Left cardiac atrium (tissue), 4 donors: Measurements from ENCODE around the gene TRIM72. TPM values are rescaled to one million over a fixed set of nuclear protein-coding genes. Genes with fewer than 3 reads are reported as not detected.
"Not testable (repeated sequence)": the region's sequence is repeated elsewhere in the genome, so short reads cannot be mapped to it uniquely, and the experiment has no call there.

Experiments used
- ATAC-seq, 2 donors: fragments of 200-7000 bp; cut with Tn5 transposase; one replicate each; pipeline ENCODE4 v1.9.1; 2020; ENCODE audit warnings: mild to moderate bottlenecking in 2 of 2, moderate library complexity in 2 of 2
- DNase-seq: peaks from one replicate; pipeline ENCODE4 v3.0.0-alpha.2; 2020
- intact Hi-C, 2 donors: fragments of 100-400 bp; cut with DNase I; formaldehyde crosslinking; loops; one replicate each; pipeline versions ENCODE4 v1.14.1 to v1.15.1; 2022 to 2023
- total RNA-seq, 2 donors: library from RNA; stranded (reverse); fragmentation: NEBNext Ultra II Directional; extraction: Animal tissue kit (Norgen Biotek cat#: 25700); gene quantifications; one replicate each; pipeline ENCODE4 v1.2.1, GENCODE V29; 2021
- donor health status: DM: no; HTN: yes; CAD: no.
- donor health status: DM: no; HTN: yes; CAD: no; lungs with severe emphysema.
- donor health status: DM: yes; HTN: yes; CAD: no.
- donor health status: Dilated cardiomyopathy.

TRIM72 gene
- total RNA-seq, 2 donors from 2014 or later = 0.44 to 0.47 TPM

DNA sequence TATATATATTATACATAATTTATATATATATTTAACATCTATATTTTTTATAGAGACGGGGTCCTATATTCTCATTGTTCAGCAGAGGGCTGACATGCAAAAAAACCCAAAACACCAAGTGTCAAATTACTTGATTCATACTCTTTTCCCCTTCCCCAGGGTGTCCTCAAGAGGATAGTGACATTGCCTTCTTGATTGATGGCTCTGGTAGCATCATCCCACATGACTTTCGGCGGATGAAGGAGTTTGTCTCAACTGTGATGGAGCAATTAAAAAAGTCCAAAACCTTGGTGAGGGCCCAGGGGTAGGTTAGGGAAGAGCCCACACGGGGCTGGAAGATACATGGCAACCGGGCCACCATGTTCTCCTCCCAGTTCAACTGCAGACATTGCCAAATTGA lies 56.9 kb downstream of the TRIM72 start:
- ATAC-seq (no peak), DNase-seq (no peak)
- intact Hi-C loops = no loop called here

DNA sequence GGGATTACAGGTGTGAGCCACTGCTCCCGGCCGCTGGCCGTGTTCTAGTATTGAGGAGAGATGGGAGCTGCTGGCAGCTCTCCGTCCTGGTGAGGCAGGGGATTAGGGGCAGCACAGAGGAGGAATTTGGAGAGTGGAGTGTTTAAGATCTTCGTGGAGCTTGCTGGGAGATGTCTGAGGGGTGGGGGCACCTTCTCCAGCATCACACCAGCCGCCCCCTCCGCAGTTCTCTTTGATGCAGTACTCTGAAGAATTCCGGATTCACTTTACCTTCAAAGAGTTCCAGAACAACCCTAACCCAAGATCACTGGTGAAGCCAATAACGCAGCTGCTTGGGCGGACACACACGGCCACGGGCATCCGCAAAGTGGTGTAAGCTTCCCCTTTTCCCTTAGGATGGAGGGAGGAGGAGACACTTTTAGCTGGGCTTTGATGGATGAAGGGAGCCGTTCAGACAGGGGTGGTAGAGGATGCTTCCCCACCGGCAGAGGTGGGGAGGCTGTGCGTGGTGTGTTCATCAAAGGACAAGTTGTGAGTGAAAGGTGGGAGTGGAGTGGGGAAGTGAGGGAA lies 57.8 kb downstream of the TRIM72 start:
- DNase-seq (no peak), ATAC-seq (no peak)
- intact Hi-C loops = no loop called here

DNA sequence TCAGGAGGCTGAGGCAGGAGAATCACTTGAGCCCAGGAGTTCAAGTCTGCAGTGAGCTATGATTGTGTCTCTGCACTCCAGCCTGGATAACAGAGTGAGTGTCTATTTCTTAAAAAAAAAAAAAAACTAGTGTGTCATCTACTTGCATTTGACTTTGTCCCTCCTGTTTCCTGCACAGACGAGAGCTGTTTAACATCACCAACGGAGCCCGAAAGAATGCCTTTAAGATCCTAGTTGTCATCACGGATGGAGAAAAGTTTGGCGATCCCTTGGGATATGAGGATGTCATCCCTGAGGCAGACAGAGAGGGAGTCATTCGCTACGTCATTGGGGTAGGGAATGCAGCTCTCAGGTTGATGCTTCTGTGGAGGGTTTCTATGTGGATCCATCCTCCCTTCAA lies 59.3 kb downstream of the TRIM72 start:
- DNase-seq = no peak
- no peak for ATAC-seq
- intact Hi-C loops = no loop called here

DNA sequence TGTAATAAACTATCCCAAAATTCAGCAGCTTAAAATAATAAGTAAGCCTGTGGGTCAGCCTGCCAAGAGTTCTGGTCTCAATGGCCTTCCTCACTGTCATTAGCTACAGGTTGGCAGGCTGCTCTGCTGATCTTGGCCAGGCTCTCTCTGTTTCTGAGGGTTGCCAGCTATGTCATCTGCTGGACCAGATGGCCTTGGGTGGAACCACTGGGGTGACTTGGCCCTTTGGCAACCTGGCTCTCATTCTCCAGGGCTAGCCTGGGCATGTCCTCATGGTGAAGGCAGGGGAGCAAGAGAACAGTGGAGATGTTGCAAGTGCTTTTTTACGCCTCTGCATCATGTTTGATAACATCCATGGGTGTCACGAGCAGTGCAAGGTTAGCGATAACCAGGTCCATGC lies 59.8 kb downstream of the TRIM72 start:
- ATAC-seq = peak in 1 of 2 donors; percentile 63
- DNase-seq = no peak
- intact Hi-C loops = no loop called here

DNA sequence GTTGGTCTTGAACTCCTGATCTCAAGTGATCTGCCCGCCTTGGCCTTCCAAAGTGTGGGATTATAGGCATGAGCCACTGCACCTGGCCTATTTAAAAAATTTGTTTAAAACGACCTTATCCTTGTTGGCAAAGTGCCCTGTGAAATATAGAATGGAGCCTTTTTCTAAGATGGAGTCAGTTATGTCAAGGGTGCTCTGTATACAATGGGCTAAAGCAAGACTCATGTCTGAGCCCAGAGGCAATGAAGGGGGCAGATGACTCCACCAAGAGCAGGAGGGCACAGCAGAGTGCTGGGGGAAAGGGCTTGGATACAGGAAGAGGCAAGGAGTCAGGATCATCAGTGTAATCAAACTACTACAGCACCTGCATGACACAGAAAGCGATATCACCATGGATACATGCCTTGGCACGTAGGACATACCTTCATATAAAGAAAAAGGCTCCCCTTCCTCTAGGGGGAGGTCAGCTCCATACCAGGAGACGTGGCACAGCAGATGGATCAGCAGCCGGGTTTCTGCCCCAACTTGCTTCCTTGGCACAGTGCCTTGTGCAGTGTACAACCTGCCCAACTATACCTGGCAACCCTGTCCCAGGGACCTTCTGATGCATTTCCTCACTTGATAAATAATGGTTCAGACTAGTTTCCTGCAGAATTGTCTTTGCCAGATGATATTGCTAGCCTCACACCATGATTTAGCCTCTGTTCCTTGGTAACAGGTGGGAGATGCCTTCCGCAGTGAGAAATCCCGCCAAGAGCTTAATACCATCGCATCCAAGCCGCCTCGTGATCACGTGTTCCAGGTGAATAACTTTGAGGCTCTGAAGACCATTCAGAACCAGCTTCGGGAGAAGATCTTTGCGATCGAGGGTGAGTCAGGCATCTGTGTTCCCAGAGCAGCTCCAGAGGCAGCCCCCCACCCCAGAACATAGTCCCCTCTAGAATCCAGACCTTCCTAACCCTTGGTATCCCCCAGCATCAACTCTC lies 61.2 kb downstream of the TRIM72 start:
- intact Hi-C loops = no loop called here
- no peak for DNase-seq
- ATAC-seq = no peak

DNA sequence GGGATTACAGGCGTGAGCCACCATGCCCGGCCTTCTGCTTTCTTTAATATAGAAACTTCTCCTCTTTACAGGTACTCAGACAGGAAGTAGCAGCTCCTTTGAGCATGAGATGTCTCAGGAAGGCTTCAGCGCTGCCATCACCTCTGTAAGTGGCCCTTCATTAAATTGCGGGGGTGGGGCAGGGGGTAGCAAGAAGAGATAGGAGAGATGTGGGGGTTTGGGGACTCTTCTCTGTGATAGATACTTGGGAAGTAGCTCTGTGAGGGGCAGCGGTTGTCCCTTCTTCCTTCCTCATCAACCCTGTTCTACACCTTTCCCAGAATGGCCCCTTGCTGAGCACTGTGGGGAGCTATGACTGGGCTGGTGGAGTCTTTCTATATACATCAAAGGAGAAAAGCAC lies 62.7 kb downstream of the TRIM72 start:
- DNase-seq (no peak), ATAC-seq (no peak)

DNA sequence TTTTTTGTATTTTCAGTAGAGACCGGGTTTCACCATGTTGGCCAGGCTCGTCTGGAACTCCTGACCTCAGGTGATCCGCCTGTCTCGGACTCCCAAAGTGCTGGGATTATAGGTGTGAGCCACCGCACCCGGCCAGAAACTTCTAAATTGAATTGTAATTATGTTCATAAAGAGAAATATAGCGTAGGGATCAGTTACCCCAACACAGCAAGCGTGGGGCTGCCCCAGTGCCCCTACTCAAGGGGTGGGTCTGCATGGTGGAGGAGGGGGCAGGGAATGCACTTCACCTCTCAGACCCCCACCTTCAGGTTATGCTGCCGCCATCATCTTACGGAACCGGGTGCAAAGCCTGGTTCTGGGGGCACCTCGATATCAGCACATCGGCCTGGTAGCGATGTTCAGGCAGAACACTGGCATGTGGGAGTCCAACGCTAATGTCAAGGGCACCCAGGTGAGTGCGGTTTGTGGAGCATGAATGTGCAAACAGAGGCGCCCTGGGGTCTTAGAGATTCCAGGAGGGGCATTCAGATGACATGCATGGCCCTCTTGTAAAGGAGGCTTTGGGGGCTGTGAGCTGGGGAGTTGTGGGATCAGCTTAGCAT lies 63.8 kb downstream of the TRIM72 start:
- no peak for DNase-seq
- intact Hi-C loops = no loop called here
- no peak for ATAC-seq

More for the DNA sequence above, 62.7 kb downstream of the TRIM72 start:
- intact Hi-C loops = no loop called here

DNA sequence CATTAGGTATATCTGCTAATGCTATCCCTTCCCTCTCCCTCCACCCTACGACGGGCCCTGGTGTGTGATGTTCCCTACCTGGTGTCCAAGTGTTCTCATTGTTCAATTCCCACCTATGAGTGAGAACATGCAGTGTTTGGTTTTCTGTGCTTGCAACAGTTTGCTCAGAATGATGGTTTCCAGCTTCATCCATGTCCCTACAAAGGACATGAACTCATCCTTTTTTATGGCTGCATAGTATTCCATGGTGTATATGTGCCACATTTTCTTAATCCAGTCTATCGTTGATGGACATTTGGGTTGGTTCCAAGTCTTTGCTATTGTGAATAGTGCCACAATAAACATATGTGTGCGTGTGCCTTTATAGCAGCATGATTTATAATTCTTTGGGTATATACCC lies 64.9 kb downstream of the TRIM72 start:
- DNase-seq, intact Hi-C loops, ATAC-seq: not testable (repeated sequence)

Other genes with a start within 250 kb of the TRIM72 start
- gene HSD3B7, start 228.9 kb upstream of the TRIM72 start, total RNA-seq = 1 to 10 TPM; 9.8 to 10.0 TPM
- gene STX1B, start 203.5 kb upstream of the TRIM72 start, total RNA-seq = 1 to 10 TPM; 1.1 to 1.2 TPM
- gene STX4, start 180.6 kb upstream of the TRIM72 start, total RNA-seq = 10 to 100 TPM; 45.8 to 53.4 TPM
- gene ZNF668, start 139.9 kb upstream of the TRIM72 start, total RNA-seq = 1 to 10 TPM; 5.5 to 6.6 TPM
- gene ZNF646, start 139.7 kb upstream of the TRIM72 start, total RNA-seq = 1 to 10 TPM; 7.6 to 8.2 TPM
- gene PRSS53, start 125.2 kb upstream of the TRIM72 start, total RNA-seq = 1 to 10 TPM in 1 of 2 donors, under 1 TPM in 1; 0.71 to 1.1 TPM
- 10 to 100 TPM; 47.1 to 53.2 TPM for gene VKORC1, start 119.3 kb upstream of the TRIM72 start, total RNA-seq
- 10 to 100 TPM; 43.4 to 46.4 TPM for gene BCKDK, start 105.7 kb upstream of the TRIM72 start, total RNA-seq
- gene KAT8, start 96.5 kb upstream of the TRIM72 start, total RNA-seq = 10 to 100 TPM; 57.3 to 74.1 TPM
- gene PRSS8, start 78.4 kb upstream of the TRIM72 start, total RNA-seq = under 1 TPM in 1 of 2 donors, not detected in 1; 0.21 TPM
- gene PRSS36, start 64.1 kb upstream of the TRIM72 start, total RNA-seq = 1 to 10 TPM; 3.0 to 4.2 TPM
- 100 to 1,000 TPM in 1 of 2 donors, 10 to 100 TPM in 1; 99.5 to 192 TPM for gene FUS, start 34.0 kb upstream of the TRIM72 start, total RNA-seq
- 10 to 100 TPM; 10.8 to 19.1 TPM for gene PYCARD, start 11.4 kb upstream of the TRIM72 start, total RNA-seq
- not detected for gene PYDC1, start 3.0 kb downstream of the TRIM72 start, total RNA-seq
- 10 to 100 TPM in 1 of 2 donors, 1 to 10 TPM in 1; 7.4 to 22.1 TPM for gene ITGAM, start 45.9 kb downstream of the TRIM72 start, total RNA-seq
- 1 to 10 TPM; 1.7 to 3.5 TPM for gene ITGAX, start 141.1 kb downstream of the TRIM72 start, total RNA-seq
- gene ITGAD, start 179.2 kb downstream of the TRIM72 start, total RNA-seq = under 1 TPM in 1 of 2 donors, not detected in 1; 0.24 TPM
- 100 to 1,000 TPM; 743 to 769 TPM for gene COX6A2, start 214.2 kb downstream of the TRIM72 start, total RNA-seq
- gene ZNF843, start 228.7 kb downstream of the TRIM72 start, total RNA-seq = 1 to 10 TPM; 2.3 to 3.0 TPM
- 1 to 10 TPM; 7.0 to 8.9 TPM for gene ARMC5, start 245.4 kb downstream of the TRIM72 start, total RNA-seq